WTC11 (cell line): ENCODE data around the gene EIF4G2. TPM values are rescaled to one million over a fixed set of nuclear protein-coding genes. Genes with fewer than 3 reads are reported as not detected.

ENCODE experiments used
- ATAC-seq: fragments of 200-7000 bp; cut with Tn5 transposase; 2 replicates; pipeline ENCODE4 v1.10.0; 2021; ENCODE audit warnings: mild to moderate bottlenecking, moderate library complexity
- CTCF ChIA-PET: fragments of 300-600 bp; sonication (Branson Sonifier 250); formaldehyde crosslinking; loops from one replicate; lab custom pipeline; 2021; ENCODE audit warnings: antibody characterized with exemption; lab: Charles Lee
- POLR2A ChIA-PET: fragments of 350-600 bp; sonication (Branson Sonifier 250); formaldehyde crosslinking; loops from one replicate; lab custom pipeline; 2021; ENCODE audit warnings: antibody characterized with exemption; lab: Charles Lee
- DNase-seq: peaks from one replicate; pipeline ENCODE4 v3.0.0; 2021; ENCODE audit warnings: low spot score
- H3K27ac Mint-ChIP-seq: 2 replicates; pipeline ENCODE4 v1.8.0; 2021; ENCODE audit warnings: mixed read lengths
- H3K27me3 Mint-ChIP-seq: 2 replicates; pipeline ENCODE4 v1.8.0; 2021; ENCODE audit warnings: low read depth, mild to moderate bottlenecking, moderate library complexity, mixed read lengths
- H3K36me3 Mint-ChIP-seq: 2 replicates; pipeline ENCODE4 v1.8.0; 2021; ENCODE audit warnings: mixed read lengths
- H3K4me1 Mint-ChIP-seq: 2 replicates; pipeline ENCODE4 v1.8.0; 2022; ENCODE audit warnings: mixed read lengths
- H3K4me3 Mint-ChIP-seq: 2 replicates; pipeline ENCODE4 v1.8.0; 2021; ENCODE audit warnings: mild to moderate bottlenecking, moderate library complexity, mixed read lengths
- H3K9me3 Mint-ChIP-seq: 2 replicates; pipeline ENCODE4 v1.8.0; 2021; ENCODE audit warnings: mixed read lengths
- AFF4 ChIP-seq: sonication (generic); formaldehyde crosslinking; IDR thresholded peaks from 2 replicates; pipeline ENCODE4 v1.8.1; 2023; ENCODE audit warnings: mild to moderate bottlenecking, missing genetic modification reagents, borderline replicate concordance
- ARID4B ChIP-seq: sonication (generic); formaldehyde crosslinking; IDR thresholded peaks from 2 replicates; pipeline ENCODE4 v1.8.0; 2023; ENCODE audit warnings: missing genetic modification reagents, mild to moderate bottlenecking, borderline replicate concordance
- ATF3 ChIP-seq: sonication (generic); formaldehyde crosslinking; conservative IDR thresholded peaks from 2 replicates; pipeline ENCODE4 v1.8.1; 2022; ENCODE audit warnings: mild to moderate bottlenecking, missing genetic modification reagents
- CREB1 ChIP-seq: sonication (generic); formaldehyde crosslinking; IDR thresholded peaks from 2 replicates; pipeline ENCODE4 v1.8.0; 2023; ENCODE audit warnings: mild to moderate bottlenecking, missing genetic modification reagents
- CTCF ChIP-seq: fragments of 200-600 bp; IDR thresholded peaks from 2 replicates; pipeline ENCODE4 v1.8.0; 2022; ENCODE audit warnings: antibody characterized with exemption
- ELF4 ChIP-seq: sonication (generic); formaldehyde crosslinking; IDR thresholded peaks from 2 replicates; pipeline ENCODE4 v1.8.1; 2022; ENCODE audit warnings: low read depth, mild to moderate bottlenecking, moderate library complexity, missing genetic modification reagents
- FOXP4 ChIP-seq: sonication (generic); formaldehyde crosslinking; IDR thresholded peaks from 2 replicates; pipeline ENCODE4 v1.8.0; 2022; ENCODE audit warnings: mild to moderate bottlenecking, missing genetic modification reagents
- KAT7 ChIP-seq: sonication (generic); formaldehyde crosslinking; IDR thresholded peaks from 2 replicates; pipeline ENCODE4 v1.8.1; 2023; ENCODE audit warnings: missing genetic modification reagents, mild to moderate bottlenecking, borderline replicate concordance
- PRRX2 ChIP-seq: fragments of 250-450 bp; sonication (Bioruptor Pico); IDR thresholded peaks from 2 replicates; pipeline ENCODE4 v1.8.0; 2021; ENCODE audit warnings: mild to moderate bottlenecking
- SOX15 ChIP-seq: fragments of 250-450 bp; sonication (Bioruptor Pico); IDR thresholded peaks from 2 replicates; pipeline ENCODE4 v1.9.0; 2021; ENCODE audit warnings: mild to moderate bottlenecking
- SP1 ChIP-seq: sonication (generic); formaldehyde crosslinking; conservative IDR thresholded peaks from 2 replicates; pipeline ENCODE4 v1.8.1; 2022; ENCODE audit warnings: missing genetic modification reagents
- ZNF121 ChIP-seq: sonication (generic); formaldehyde crosslinking; IDR thresholded peaks from 2 replicates; pipeline ENCODE4 v1.8.0; 2023; ENCODE audit warnings: missing genetic modification reagents
- ZNF396 ChIP-seq: fragments of 250-450 bp; sonication (Bioruptor Pico); IDR thresholded peaks from 2 replicates; pipeline ENCODE4 v1.8.0; 2021; ENCODE audit warnings: mild to moderate bottlenecking, moderate library complexity, borderline replicate concordance
- ZNF416 ChIP-seq: fragments of 250-450 bp; sonication (Bioruptor Pico); IDR thresholded peaks from 2 replicates; pipeline ENCODE4 v1.9.0; 2021; ENCODE audit warnings: mild to moderate bottlenecking, inconsistent platforms
- total RNA-seq: library from RNA; stranded (reverse); gene quantifications from 3 replicates; pipeline ENCODE4 v1.2.3, GENCODE V29; 2021

The EIF4G2 gene
- total RNA-seq, 1 experiment from 2014 or later, result 906 TPM

GRCh38 chr11:10796191-10796590 lies 12.5 kb downstream of the EIF4G2 start (continued):
- TF ChIP-seq ARID4B (CRISPR knock-in tag) (no peak), ZNF396 (CRISPR knock-in tag) (no peak), ATF3 (CRISPR knock-in tag) (no peak), CTCF (no peak), KAT7 (no peak), SOX15 (CRISPR knock-in tag) (no peak), SP1 (CRISPR knock-in tag) (no peak), PRRX2 (CRISPR knock-in tag) (0 out of 2 replicates have a peak, but pooled peaks have one; percentile 11)

- DNase-seq (no peak), ATAC-seq (no peak)
- Mint-ChIP-seq H3K9me3 (no peaks in the 10 kb centered on the region), H3K27me3 (peaks cover 3% of the 10 kb centered on the region; the same call in 1 of the 2 replicates), H3K4me1 (peaks cover 4% of the 10 kb centered on the region), H3K27ac (no peak overlapping the region), H3K36me3 (peaks cover 24% of the 10 kb centered on the region), H3K4me3 (no peak overlapping the region)
- POLR2A ChIA-PET, result interaction anchor here (0.6 to 2.8 kb wide), 2 partner anchors 15 to 278 kb away, joined by 3 to 25 read pairs; partner anchors contain the start of gene EIF4G2
- TF ChIP-seq FOXP4 (CRISPR knock-in tag) (no peak), ZNF416 (CRISPR knock-in tag) (no peak), ZNF121 (CRISPR knock-in tag) (peak; percentile 81; the same call in 1 of the 2 replicates)
- CTCF ChIA-PET, result interaction anchor here (0.6 to 3.0 kb wide), 22 partner anchors 10 to 994 kb away, joined by 3 to 50 read pairs (median 8); partner anchors contain the start of genes EIF4G2 and ZBED5
Measured at GRCh38 chr11:10793470-10794255, 15.1 kb downstream of the EIF4G2 start.

GRCh38 chr11:10792385-10793068 lies 16.2 kb downstream of the EIF4G2 start:
- Mint-ChIP-seq H3K27ac (no peak overlapping the region), H3K9me3 (no peaks in the 10 kb centered on the region), H3K27me3 (peaks cover 3% of the 10 kb centered on the region; the same call in 1 of the 2 replicates), H3K36me3 (peaks cover 14% of the 10 kb centered on the region), H3K4me3 (peak overlapping the region; percentile 27; the same call in 1 of the 2 replicates), H3K4me1 (peaks cover 4% of the 10 kb centered on the region)
- ATAC-seq (peak; percentile 93), DNase-seq (peak; percentile 98)
- POLR2A ChIA-PET, result interaction anchor here (0.6 to 2.8 kb wide), 5 partner anchors 17 to 448 kb away, joined by 3 to 25 read pairs (median 3); partner anchors contain the start of gene EIF4G2
- CTCF ChIA-PET, result interaction anchor here (0.6 to 3.0 kb wide), 40 partner anchors 8 to 995 kb away, joined by 3 to 50 read pairs (median 5); partner anchors contain the start of genes EIF4G2 and ZBED5
- no peak for TF ChIP-seq CREB1 (CRISPR knock-in tag)
- TF ChIP-seq AFF4, result no peak
- no peak for TF ChIP-seq ELF4 (CRISPR knock-in tag)
